Measurements from ENCODE around the gene NRP1.

GRCh38 chr10:33277135-33277536, 57.3 kb downstream of the NRP1 start:
- TF ChIP-seq REST (IDR thresholded peaks at IDR 0.05) (no peak), CTCF (IDR thresholded peaks at IDR 0.05) (no peak), KDM1A (IDR thresholded peaks at IDR 0.05; ENCODE audit: low read depth) (no peak), POLR2A (IDR thresholded peaks at IDR 0.05; ENCODE audit: low read length) (no peak), FOSL2 (IDR thresholded peaks at IDR 0.05) (no peak), FOSL2 (CRISPR knock-in tag; IDR thresholded peaks at IDR 0.05) (no peak), FOSB (CRISPR knock-in tag; IDR thresholded peaks at IDR 0.05) (no peak), MYC (IDR thresholded peaks at IDR 0.05; ENCODE audit: borderline replicate concordance, low read length) (no peak), RAD21 (conservative IDR thresholded peaks at IDR 0.05 in 1 of 2, IDR thresholded peaks at IDR 0.05 in 1 of 2) (no peak), SREBF2 (IDR thresholded peaks at IDR 0.05) (no peak), TP53 (CRISPR knock-in tag; IDR thresholded peaks at IDR 0.05) (no peak), RNF2 (IDR thresholded peaks at IDR 0.05; ENCODE audit: borderline replicate concordance, low read depth) (no peak)
- TF ChIP-seq, protein P1, sequence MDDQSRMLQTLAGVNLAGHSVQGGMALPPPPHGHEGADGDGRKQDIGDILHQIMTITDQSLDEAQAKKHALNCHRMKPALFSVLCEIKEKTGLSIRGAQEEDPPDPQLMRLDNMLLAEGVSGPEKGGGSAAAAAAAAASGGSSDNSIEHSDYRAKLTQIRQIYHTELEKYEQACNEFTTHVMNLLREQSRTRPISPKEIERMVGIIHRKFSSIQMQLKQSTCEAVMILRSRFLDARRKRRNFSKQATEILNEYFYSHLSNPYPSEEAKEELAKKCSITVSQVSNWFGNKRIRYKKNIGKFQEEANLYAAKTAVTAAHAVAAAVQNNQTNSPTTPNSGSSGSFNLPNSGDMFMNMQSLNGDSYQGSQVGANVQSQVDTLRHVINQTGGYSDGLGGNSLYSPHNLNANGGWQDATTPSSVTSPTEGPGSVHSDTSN (IDR thresholded peaks at IDR 0.05): no peak
